GM20000 (cell line): ENCODE results near the gene GRIP1.

Experiments
- DNase-seq: peaks from one replicate; pipeline ENCODE4 v3.0.0; 2012; ENCODE audit warnings: low spot score
- CTCF ChIP-seq: IDR thresholded peaks from 2 replicates; pipeline ENCODE4 v1.5.1; 2012; ENCODE audit warnings: mild to moderate bottlenecking, control low read depth; ENCODE audit errors: extremely low read depth, missing control alignments

Gene GRIP1

GRCh38 chr12:66375560-66375959 is 303.3 kb downstream of the GRIP1 start:
- DNase-seq: no peak
- TF ChIP-seq CTCF: no peak

- DNase-seq: no peak
These were observed 306.9 kb downstream of the GRIP1 start for GRCh38 chr12:66371982-66372381.

GRCh38 chr12:66367015-66367667 is 311.7 kb downstream of the GRIP1 start:
- DNase-seq: no peak
- no peak for TF ChIP-seq CTCF

More at GRCh38 chr12:66371982-66372381, 306.9 kb downstream of the GRIP1 start:
- TF ChIP-seq CTCF: no peak

- no peak for TF ChIP-seq CTCF
- no peak for DNase-seq
These were observed 313.0 kb downstream of the GRIP1 start for GRCh38 chr12:66365718-66366490.

- TF ChIP-seq CTCF: no peak
- no peak for DNase-seq
These were observed 317.2 kb downstream of the GRIP1 start for GRCh38 chr12:66361703-66362102.

- no peak for TF ChIP-seq CTCF
- DNase-seq: no peak
These were observed 319.6 kb downstream of the GRIP1 start for GRCh38 chr12:66359300-66359699.

- DNase-seq: no peak
- TF ChIP-seq CTCF: no peak
These were observed 324.6 kb downstream of the GRIP1 start for GRCh38 chr12:66354291-66354690.
